ENCODE results near the gene CALD1. TPM values are rescaled to one million over a fixed set of nuclear protein-coding genes. Genes with fewer than 3 reads are reported as not detected.

Gene CALD1
- total RNA-seq, 1 donor from 2014 or later = 61.8 TPM

GRCh38 chr7:134946260-134946659 lies 166.8 kb downstream of the CALD1 start:
- Mint-ChIP-seq H3K4me3 (ENCODE audit: unreplicated experiment) (no peak overlapping the region), H3K36me3 (ENCODE audit: unreplicated experiment) (peaks cover 9% of the 10 kb centered on the region), H3K27me3 (ENCODE audit: unreplicated experiment) (no peaks in the 10 kb centered on the region), H3K9me3 (ENCODE audit: unreplicated experiment) (no peaks in the 10 kb centered on the region), H3K4me1 (ENCODE audit: low read depth, unreplicated experiment) (no peaks in the 10 kb centered on the region), H3K27ac (ENCODE audit: unreplicated experiment) (no peak overlapping the region)
- no peak for DNase-seq
- no peak for TF ChIP-seq CTCF (IDR thresholded peaks at IDR 0.05; ENCODE audit: partially characterized antibody, unreplicated experiment)

GRCh38 chr7:134947329-134947728 lies 167.9 kb downstream of the CALD1 start:
- H3K9me3 Mint-ChIP-seq (ENCODE audit: unreplicated experiment) = no peaks in the 10 kb centered on the region
- peaks cover 9% of the 10 kb centered on the region for H3K36me3 Mint-ChIP-seq (ENCODE audit: unreplicated experiment)
- no peak overlapping the region for H3K4me3 Mint-ChIP-seq (ENCODE audit: unreplicated experiment)

GRCh38 chr7:134947831-134948230 lies 168.4 kb downstream of the CALD1 start:
- Mint-ChIP-seq H3K27ac (ENCODE audit: unreplicated experiment) (no peak overlapping the region), H3K4me1 (ENCODE audit: low read depth, unreplicated experiment) (no peaks in the 10 kb centered on the region), H3K4me3 (ENCODE audit: unreplicated experiment) (no peak overlapping the region), H3K27me3 (ENCODE audit: unreplicated experiment) (no peaks in the 10 kb centered on the region), H3K36me3 (ENCODE audit: unreplicated experiment) (peaks cover 9% of the 10 kb centered on the region), H3K9me3 (ENCODE audit: unreplicated experiment) (no peaks in the 10 kb centered on the region)
- no peak for DNase-seq
- no peak for TF ChIP-seq CTCF (IDR thresholded peaks at IDR 0.05; ENCODE audit: partially characterized antibody, unreplicated experiment)

More at GRCh38 chr7:134947329-134947728, 167.9 kb downstream of the CALD1 start:
- Mint-ChIP-seq H3K4me1 (ENCODE audit: low read depth, unreplicated experiment) (no peaks in the 10 kb centered on the region), H3K27me3 (ENCODE audit: unreplicated experiment) (no peaks in the 10 kb centered on the region), H3K27ac (ENCODE audit: unreplicated experiment) (no peak overlapping the region)
- DNase-seq = no peak
- TF ChIP-seq CTCF (IDR thresholded peaks at IDR 0.05; ENCODE audit: partially characterized antibody, unreplicated experiment) = no peak

- no peak for DNase-seq
- TF ChIP-seq CTCF (IDR thresholded peaks at IDR 0.05; ENCODE audit: partially characterized antibody, unreplicated experiment) = no peak
- H3K27ac Mint-ChIP-seq (ENCODE audit: unreplicated experiment) = no peak overlapping the region
- H3K27me3 Mint-ChIP-seq (ENCODE audit: unreplicated experiment) = no peaks in the 10 kb centered on the region
- H3K9me3 Mint-ChIP-seq (ENCODE audit: unreplicated experiment) = no peaks in the 10 kb centered on the region
- no peaks in the 10 kb centered on the region for H3K4me1 Mint-ChIP-seq (ENCODE audit: low read depth, unreplicated experiment)
- peaks cover 9% of the 10 kb centered on the region for H3K36me3 Mint-ChIP-seq (ENCODE audit: unreplicated experiment)
- H3K4me3 Mint-ChIP-seq (ENCODE audit: unreplicated experiment) = no peak overlapping the region
Measured at GRCh38 chr7:134948246-134948645, 168.8 kb downstream of the CALD1 start.

- peaks cover 9% of the 10 kb centered on the region for H3K36me3 Mint-ChIP-seq (ENCODE audit: unreplicated experiment)
Measured at GRCh38 chr7:134948736-134949135, 169.3 kb downstream of the CALD1 start.

More at GRCh38 chr7:134948736-134949135, 169.3 kb downstream of the CALD1 start:
- Mint-ChIP-seq H3K27ac (ENCODE audit: unreplicated experiment) (no peak overlapping the region), H3K9me3 (ENCODE audit: unreplicated experiment) (no peaks in the 10 kb centered on the region), H3K4me1 (ENCODE audit: low read depth, unreplicated experiment) (no peaks in the 10 kb centered on the region), H3K27me3 (ENCODE audit: unreplicated experiment) (no peaks in the 10 kb centered on the region), H3K4me3 (ENCODE audit: unreplicated experiment) (no peak overlapping the region)
- TF ChIP-seq CTCF (IDR thresholded peaks at IDR 0.05; ENCODE audit: partially characterized antibody, unreplicated experiment) = no peak
- DNase-seq = no peak

Data from glutamatergic neuron (in vitro differentiated cells).